Left ventricle myocardium inferior (tissue), 1 donor: Measurements from ENCODE around the gene CHD2. TPM values are rescaled to one million over a fixed set of nuclear protein-coding genes. Genes with fewer than 3 reads are reported as not detected.

ENCODE experiments used
- DNase-seq: peaks from one replicate; pipeline ENCODE4 v3.0.0-alpha.2; 2020
- H3K27ac ChIP-seq: fragments of 200-600 bp; replicated peaks from 2 replicates; pipeline ENCODE4 v1.8.0; 2021
- H3K27me3 ChIP-seq: fragments of 200-600 bp; 2 replicates; pipeline ENCODE4 v1.8.0; 2021; ENCODE audit warnings: low read depth
- H3K36me3 ChIP-seq: fragments of 200-600 bp; 2 replicates; pipeline ENCODE4 v1.8.0; 2021
- H3K4me1 ChIP-seq: fragments of 200-600 bp; 2 replicates; pipeline ENCODE4 v1.8.0; 2021
- H3K4me3 ChIP-seq: fragments of 200-600 bp; 2 replicates; pipeline ENCODE4 v1.8.0; 2021; ENCODE audit warnings: mild to moderate bottlenecking, moderate library complexity
- H3K9me3 ChIP-seq: fragments of 200-600 bp; replicated peaks from 2 replicates; pipeline ENCODE4 v1.8.0; 2021
- CTCF ChIP-seq: fragments of 200-600 bp; IDR thresholded peaks from 2 replicates; pipeline ENCODE4 v1.8.0; 2021; ENCODE audit warnings: antibody characterized with exemption, mild to moderate bottlenecking, borderline replicate concordance
- intact Hi-C: fragments of 100-400 bp; cut with micrococcal nuclease; formaldehyde crosslinking; loops from one replicate; pipeline ENCODE4 v1.11.0; 2022
- microRNA-seq: library from miRNA; unstranded; fragments of <30 nt; microRNA quantifications from one replicate; pipeline ENCODE4 v1.2.0, GENCODE V29; 2020
- total RNA-seq: library from RNA; stranded (reverse); fragmentation: NEBNext Ultra II Directional; extraction: Animal tissue kit (Norgen Biotek cat#: 25700); gene quantifications from one replicate; pipeline ENCODE4 v1.2.1, GENCODE V29; 2021
- donor health status: DM: no; HTN: yes; CAD: no; lungs with severe emphysema.

CHD2 gene
- total RNA-seq, 1 donor from 2014 or later: 41.3 TPM

GRCh38 chr15:93076875-93077274 lies 176.8 kb downstream of the CHD2 start:
- Histone ChIP-seq H3K36me3 (no peaks in the 10 kb centered on the region), H3K4me1 (peaks cover 25% of the 10 kb centered on the region), H3K27ac (no peak overlapping the region), H3K27me3 (peaks cover 39% of the 10 kb centered on the region), H3K9me3 (no peaks in the 10 kb centered on the region), H3K4me3 (no peak overlapping the region)
- no peak for TF ChIP-seq CTCF
- intact Hi-C loops: no loop called here
- DNase-seq: no peak

Small RNA genes within 50 kb of the gene (microRNA-seq; reads per million reads assigned to microRNA genes)
- gene MIR3175: not detected

Other genes with a start within 250 kb of the CHD2 start
- gene FAM174B, start 244.5 kb upstream of the CHD2 start, total RNA-seq: 17.1 TPM
- gene RGMA, start 188.9 kb downstream of the CHD2 start, total RNA-seq: 16.9 TPM